KBM-7 (cell line): ENCODE results near the gene METRNL.
"Not testable (repeated sequence)": the region's sequence is repeated elsewhere in the genome, so short reads cannot be mapped to it uniquely, and the experiment has no call there.

ENCODE experiments used
- DNase-seq: peaks from one replicate; pipeline ENCODE4 v3.0.0-alpha.2; 2015
- in situ Hi-C: fragments of 300-500 bp; cut with MboI; formaldehyde crosslinking; loops from 2 replicates; pipeline ENCODE4 v1.14.3; 2020; ENCODE audit warnings: low sequenced_read_pairs, low pct_unique_long_range_greater_than_20kb, mixed read lengths

METRNL gene

GRCh38 chr17:83064021-83064731 lies 15.2 kb upstream of the METRNL start:
- DNase-seq = no peak
- in situ Hi-C loops = no loop called here

GRCh38 chr17:83064732-83065659 lies 14.4 kb upstream of the METRNL start:
- in situ Hi-C loops = no loop called here
- DNase-seq = no peak

- DNase-seq = no peak
- in situ Hi-C loops = no loop called here
Measured at GRCh38 chr17:83065660-83066542, 13.5 kb upstream of the METRNL start.

GRCh38 chr17:83066543-83066890 lies 12.9 kb upstream of the METRNL start:
- in situ Hi-C loops = not testable (repeated sequence)

GRCh38 chr17:83067071-83067717 lies 12.2 kb upstream of the METRNL start:
- DNase-seq = no peak
- in situ Hi-C loops = no loop called here

More at GRCh38 chr17:83066543-83066890, 12.9 kb upstream of the METRNL start:
- DNase-seq = not testable (repeated sequence)

GRCh38 chr17:83067718-83068261 lies 11.6 kb upstream of the METRNL start:
- no peak for DNase-seq
- in situ Hi-C loops = no loop called here

- DNase-seq = no peak
- in situ Hi-C loops = no loop called here
Measured at GRCh38 chr17:83068641-83069570, 10.5 kb upstream of the METRNL start.

GRCh38 chr17:83069571-83069906 lies 9.9 kb upstream of the METRNL start:
- DNase-seq = no peak
- in situ Hi-C loops = no loop called here

- in situ Hi-C loops = no loop called here
- DNase-seq = no peak
Measured at GRCh38 chr17:83069931-83070742, 9.3 kb upstream of the METRNL start.

- in situ Hi-C loops = no loop called here
- no peak for DNase-seq
Measured at GRCh38 chr17:83070800-83071341, 8.5 kb upstream of the METRNL start.

- in situ Hi-C loops = no loop called here
Measured at GRCh38 chr17:83071365-83071764, 8.0 kb upstream of the METRNL start.

GRCh38 chr17:83071966-83072562 lies 7.3 kb upstream of the METRNL start:
- peak; percentile 53 for DNase-seq
- in situ Hi-C loops = no loop called here

More at GRCh38 chr17:83071365-83071764, 8.0 kb upstream of the METRNL start:
- no peak for DNase-seq

- no peak for DNase-seq
- in situ Hi-C loops = no loop called here
Measured at GRCh38 chr17:83072600-83073358, 6.6 kb upstream of the METRNL start.

GRCh38 chr17:83073389-83074063 lies 5.9 kb upstream of the METRNL start:
- in situ Hi-C loops = no loop called here
- no peak for DNase-seq
